HepG2 (cell line): ENCODE data around the gene GPR176. TPM values are rescaled to one million over a fixed set of nuclear protein-coding genes. Genes with fewer than 3 reads are reported as not detected.
A peak's percentile ranks its signal among the peaks of the same experiment; 100 is the strongest.

Source experiments
- ATAC-seq: fragments of 200-7000 bp; cut with Tn5 transposase; 3 replicates; pipeline ENCODE4 v1.9.1; 2020; ENCODE audit warnings: mild to moderate bottlenecking, moderate library complexity
- BruUV-seq: library from RNA; stranded (reverse); fragments of 400-500 nt; replicated peaks from 2 replicates; lab custom pipeline; 2021; lab: Mats Ljungman, UMichigan
- CTCF ChIA-PET: fragments of 300-600 bp; formaldehyde crosslinking; extraction: SDS; loops from one replicate; lab custom pipeline; 2021; ENCODE audit warnings: low total read pairs, inconsistent platforms, low intra/inter-chr PET ratio; lab: Yijun Ruan, JAX
- POLR2A ChIA-PET: fragments of 350-600 bp; sonication (Branson Sonifier 250); formaldehyde crosslinking; loops from one replicate; lab custom pipeline; 2020; ENCODE audit warnings: antibody characterized with exemption, inconsistent platforms; lab: Yijun Ruan, JAX
- DNase-seq: peaks from one replicate; pipeline ENCODE4 v3.0.0-alpha.2; 2015; ENCODE audit warnings: low spot score
- FAIRE-seq: peaks from 3 replicates; lab custom pipeline; 2011; peaks lifted over from hg19 to GRCh38; lab: Jason Lieb, UNC
- H2AFZ ChIP-seq: one replicate; pipeline ENCODE4 v1.6.1; 2011; ENCODE audit warnings: low read length, inconsistent platforms
- H3K27ac ChIP-seq: fragments of 300-600 bp; 3 replicates; pipeline ENCODE4 v1.8.0; 2011; ENCODE audit warnings: mixed run types, mild to moderate bottlenecking, mixed read lengths, low read length, inconsistent platforms; ENCODE audit not compliant: insufficient read depth; ENCODE audit errors: extremely low read length
- H3K27me3 ChIP-seq, 2 experiments: fragments of 200-600 bp in 1 of 2; 2 replicates in 1 of 2; 3 replicates in 1 of 2; pipeline versions ENCODE4 v1.6.0 to v1.8.0; 2011; ENCODE audit warnings: low read length in 2 of 2, mild to moderate bottlenecking in 2 of 2, moderate library complexity in 2 of 2, inconsistent platforms in 1 of 2; ENCODE audit not compliant: insufficient read depth in 2 of 2, control insufficient read depth in 1 of 2
- H3K36me3 ChIP-seq, 2 experiments: fragments of 200-600 bp in 1 of 2; replicated peaks in 1 of 2; 2 replicates in 1 of 2; 3 replicates in 1 of 2; pipeline versions ENCODE4 v1.5.1 to v1.8.0; 2011; ENCODE audit warnings: low read length in 2 of 2, inconsistent platforms in 1 of 2; ENCODE audit not compliant: insufficient read depth in 2 of 2, control insufficient read depth in 1 of 2
- H3K4me1 ChIP-seq: 2 replicates; pipeline ENCODE4 v1.5.1; 2012; ENCODE audit warnings: low read length, inconsistent platforms; ENCODE audit not compliant: insufficient read depth
- H3K4me2 ChIP-seq: 2 replicates; pipeline ENCODE4 v1.6.0; 2011; ENCODE audit warnings: low read depth, low read length, inconsistent platforms
- H3K4me3 ChIP-seq, 3 experiments: fragments of 200-600 bp in 1 of 3; sonication (generic), shearing (Covaris generic) in 1 of 3; replicated peaks in 1 of 3; 2 replicates each; pipeline ENCODE4 v1.5.1; 2011 to 2016; ENCODE audit warnings: low read length in 3 of 3, inconsistent platforms in 2 of 3, low read depth in 2 of 3, mild to moderate bottlenecking in 2 of 3, control low read depth in 1 of 3, mixed read lengths in 1 of 3; ENCODE audit not compliant: insufficient read depth in 1 of 3
- H3K79me2 ChIP-seq: one replicate; pipeline ENCODE4 v1.6.1; 2011; ENCODE audit warnings: low read length, inconsistent platforms; ENCODE audit not compliant: insufficient read depth
- H3K9ac ChIP-seq: 2 replicates; pipeline ENCODE4 v1.6.0; 2011; ENCODE audit warnings: mild to moderate bottlenecking, low read depth, low read length, inconsistent platforms; ENCODE audit not compliant: insufficient read depth
- H3K9me3 ChIP-seq: 2 replicates; pipeline ENCODE4 v1.5.1; 2012; ENCODE audit warnings: mild to moderate bottlenecking, low read length
- H4K20me1 ChIP-seq: 2 replicates; pipeline ENCODE4 v1.6.0; 2011; ENCODE audit warnings: inconsistent platforms, mild to moderate bottlenecking, low read length, moderate library complexity; ENCODE audit not compliant: insufficient read depth
- KDM5A ChIP-seq: fragments of 200-600 bp; sonication (generic); IDR thresholded peaks from 2 replicates; pipeline ENCODE4 v1.7.0; 2018; ENCODE audit warnings: antibody characterized with exemption, mild to moderate bottlenecking, low read length, borderline replicate concordance
- NR1H2 ChIP-seq: sonication (generic); formaldehyde crosslinking; IDR thresholded peaks from 2 replicates; pipeline ENCODE4 v1.8.1; 2022; ENCODE audit warnings: low read depth, missing genetic modification reagents, borderline replicate concordance
- SRSF9 ChIP-seq: fragments of 200-400 bp; formaldehyde crosslinking; IDR thresholded peaks from 2 replicates; pipeline ENCODE4 v1.6.1; 2018; ENCODE audit warnings: borderline replicate concordance, mild to moderate bottlenecking, low read depth, low read length; ENCODE audit not compliant: insufficient read depth, poor library complexity, severe bottlenecking
- TBX2 ChIP-seq: sonication (generic); formaldehyde crosslinking; IDR thresholded peaks from 2 replicates; pipeline ENCODE4 v1.5.0; 2020; ENCODE audit warnings: missing genetic modification reagents, mild to moderate bottlenecking, borderline replicate concordance
- ZFP1 ChIP-seq: IDR thresholded peaks from 2 replicates; pipeline ENCODE4 v1.6.1; 2016
- ZNF280D ChIP-seq: sonication (generic); formaldehyde crosslinking; IDR thresholded peaks from 2 replicates; pipeline ENCODE4 v1.5.1; 2020; ENCODE audit warnings: mild to moderate bottlenecking, missing genetic modification reagents
- ZNF282 ChIP-seq: fragments of 450-650 bp; IDR thresholded peaks from 2 replicates; pipeline ENCODE4 v1.6.1; 2018; ENCODE audit not compliant: partially characterized antibody
- ZNF430 ChIP-seq: sonication (generic); formaldehyde crosslinking; IDR thresholded peaks from 2 replicates; pipeline ENCODE4 v1.9.0; 2021; ENCODE audit warnings: mild to moderate bottlenecking, missing genetic modification reagents
- ZNF510 ChIP-seq: sonication (generic); formaldehyde crosslinking; IDR thresholded peaks from 2 replicates; pipeline ENCODE4 v1.4.0; 2020; ENCODE audit warnings: low read depth, mild to moderate bottlenecking, missing genetic modification reagents
- WGBS: methylation state at CpG from one replicate; pipeline ENCODE4 v1.1.6; 2017; ENCODE audit warnings: low lambda C conversion rate; 5-methylcytosine and 5-hydroxymethylcytosine counted together
- in situ Hi-C: cut with HindIII; loops from 2 replicates; pipeline ENCODE4 v1.10.0; 2017; ENCODE audit warnings: low pct_unique_long_range_greater_than_20kb; ENCODE audit not compliant: extremely low pct_ligation_motif_present
- intact Hi-C: fragments of 100-400 bp; cut with micrococcal nuclease; formaldehyde crosslinking; loops from one replicate; pipeline ENCODE4 v1.10.0; 2022; ENCODE audit not compliant: unreplicated experiment
- polyA plus RNA-seq, 8 experiments: library from polyadenylated mRNA; depleted of rRNA in 3 of 8; stranded (reverse) in 7 of 8; unstranded in 1 of 8; fragments of >200 nt; fragmentation: Illumina TruSeq in 4 of 8; extraction: Trizol in 4 of 8; gene quantifications; 2 replicates each; pipeline versions ENCODE4 v1.2.1 to v1.2.3, GENCODE V29; 2011 to 2016; ENCODE audit warnings: low read depth in 4 of 8, missing spikeins in 1 of 8, mixed read lengths in 1 of 8; ENCODE audit not compliant: insufficient read depth in 1 of 8
- total RNA-seq, 5 experiments: library from RNA; depleted of rRNA; stranded (reverse); fragments of >200 nt; fragmentation: Illumina TruSeq; extraction: Trizol; gene quantifications; 2 replicates each; pipeline ENCODE4 v1.2.3, GENCODE V29; 2016; ENCODE audit warnings: low read depth in 1 of 5
- TF ChIP-seq, protein P1 (sequence below): sonication (generic); formaldehyde crosslinking; IDR thresholded peaks from 2 replicates; pipeline ENCODE4 v1.4.0; 2020; ENCODE audit warnings: missing genetic modification reagents, borderline replicate concordance

Gene GPR176
- total and polyA plus RNA-seq, 2 of the 13 experiments (the other 11 are each of a cell fraction or from before 2014, with no cell fraction given): 0.11 to 0.20 TPM

- Histone ChIP-seq H3K4me1 (peaks cover 41% of the 10 kb centered on the region), H3K4me2 (peak overlapping the region; percentile 77), H3K4me3 (peak overlapping the region; percentile 74 to 92 (median 86)), H2AFZ (peak overlapping the region; percentile 88), H3K9me3 (no peaks in the 10 kb centered on the region), H3K79me2 (no peaks in the 10 kb centered on the region), H3K27ac (peak overlapping the region; percentile 37), H3K36me3 (no peaks in the 10 kb centered on the region), H3K9ac (peak overlapping the region; percentile 73), H4K20me1 (no peaks in the 10 kb centered on the region), H3K27me3 (no peaks in the 10 kb centered on the region; a peak in 2 of 5 replicates)
- ATAC-seq (no peak), FAIRE-seq (no peak), DNase-seq (no peak)
- BruUV-seq: TSS peak; percentile 84
- CTCF ChIA-PET: no interaction called here
- WGBS: 2% methylated on average over 10 of the region's 10 CpGs
- TF ChIP-seq TBX2 (CRISPR knock-in tag) (no peak), SRSF9 (no peak), ZNF282 (no peak), ZNF430 (CRISPR knock-in tag) (no peak), NR1H2 (CRISPR knock-in tag) (no peak), KDM5A (peak; percentile 47; the same call in 1 of the 2 replicates), ZNF280D (CRISPR knock-in tag) (no peak), ZNF510 (CRISPR knock-in tag) (no peak), ZFP1 (peak; percentile 30; the same call in 1 of the 2 replicates)
- TF ChIP-seq, protein P1, sequence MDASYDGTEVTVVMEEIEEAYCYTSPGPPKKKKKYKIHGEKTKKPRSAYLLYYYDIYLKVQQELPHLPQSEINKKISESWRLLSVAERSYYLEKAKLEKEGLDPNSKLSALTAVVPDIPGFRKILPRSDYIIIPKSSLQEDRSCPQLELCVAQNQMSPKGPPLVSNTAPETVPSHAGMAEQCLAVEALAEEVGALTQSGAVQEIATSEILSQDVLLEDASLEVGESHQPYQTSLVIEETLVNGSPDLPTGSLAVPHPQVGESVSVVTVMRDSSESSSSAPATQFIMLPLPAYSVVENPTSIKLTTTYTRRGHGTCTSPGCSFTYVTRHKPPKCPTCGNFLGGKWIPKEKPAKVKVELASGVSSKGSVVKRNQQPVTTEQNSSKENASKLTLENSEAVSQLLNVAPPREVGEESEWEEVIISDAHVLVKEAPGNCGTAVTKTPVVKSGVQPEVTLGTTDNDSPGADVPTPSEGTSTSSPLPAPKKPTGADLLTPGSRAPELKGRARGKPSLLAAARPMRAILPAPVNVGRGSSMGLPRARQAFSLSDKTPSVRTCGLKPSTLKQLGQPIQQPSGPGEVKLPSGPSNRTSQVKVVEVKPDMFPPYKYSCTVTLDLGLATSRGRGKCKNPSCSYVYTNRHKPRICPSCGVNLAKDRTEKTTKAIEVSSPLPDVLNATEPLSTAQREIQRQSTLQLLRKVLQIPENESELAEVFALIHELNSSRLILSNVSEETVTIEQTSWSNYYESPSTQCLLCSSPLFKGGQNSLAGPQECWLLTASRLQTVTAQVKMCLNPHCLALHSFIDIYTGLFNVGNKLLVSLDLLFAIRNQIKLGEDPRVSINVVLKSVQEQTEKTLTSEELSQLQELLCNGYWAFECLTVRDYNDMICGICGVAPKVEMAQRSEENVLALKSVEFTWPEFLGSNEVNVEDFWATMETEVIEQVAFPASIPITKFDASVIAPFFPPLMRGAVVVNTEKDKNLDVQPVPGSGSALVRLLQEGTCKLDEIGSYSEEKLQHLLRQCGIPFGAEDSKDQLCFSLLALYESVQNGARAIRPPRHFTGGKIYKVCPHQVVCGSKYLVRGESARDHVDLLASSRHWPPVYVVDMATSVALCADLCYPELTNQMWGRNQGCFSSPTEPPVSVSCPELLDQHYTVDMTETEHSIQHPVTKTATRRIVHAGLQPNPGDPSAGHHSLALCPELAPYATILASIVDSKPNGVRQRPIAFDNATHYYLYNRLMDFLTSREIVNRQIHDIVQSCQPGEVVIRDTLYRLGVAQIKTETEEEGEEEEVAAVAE: no peak
- in situ Hi-C loops: no loop called here
- intact Hi-C loops: no loop called here
- POLR2A ChIA-PET: interaction anchor here (1.3 to 1.9 kb wide), 3 partner anchors 10 to 220 kb away, joined by 3 to 10 read pairs (median 10); partner anchors contain the start of gene EIF2AK4
These were observed 136.7 kb downstream of the GPR176 start for GRCh38 chr15:39783244-39783820.
